Measurements from ENCODE around the gene OR8B4. TPM values are rescaled to one million over a fixed set of nuclear protein-coding genes. Genes with fewer than 3 reads are reported as not detected.
"Not testable (repeated sequence)": the region's sequence is repeated elsewhere in the genome, so short reads cannot be mapped to it uniquely, and the experiment has no call there.

Gene OR8B4
- total RNA-seq, 2 donors from 2014 or later, result not detected

DNA sequence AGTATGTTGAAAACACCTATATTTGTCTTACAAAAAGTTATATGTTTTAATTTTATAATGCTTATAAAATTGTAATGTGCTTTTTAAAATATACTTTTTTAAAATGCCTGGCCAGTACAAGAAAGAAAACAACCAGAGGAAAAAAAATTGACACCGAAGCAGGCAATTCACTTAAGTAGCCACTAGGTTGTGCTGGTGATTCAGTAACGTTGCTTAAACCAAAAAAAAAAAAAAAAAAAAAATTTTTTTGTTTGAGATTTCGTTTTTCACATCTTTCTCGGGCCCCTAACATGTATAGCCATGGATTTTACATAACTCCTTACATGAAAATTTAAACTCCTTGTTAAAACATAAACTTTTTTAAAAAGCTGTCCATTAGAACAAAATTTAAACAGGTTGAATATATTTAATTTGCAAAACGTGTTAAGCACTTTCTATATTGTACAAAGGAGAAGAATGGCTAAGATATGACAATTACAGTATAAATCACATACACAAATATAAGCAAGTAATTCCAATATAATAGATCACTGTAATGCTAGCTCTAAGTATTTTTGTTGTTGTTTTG is 9.2 kb downstream of the OR8B4 start:
- Histone ChIP-seq H3K4me1 (ENCODE audit: control insufficient read depth in 1 of 2, low read depth in 2 of 2) (no peaks in the 10 kb centered on the region), H3K27me3 (replicated peaks; ENCODE audit: insufficient read depth) (no peaks in the 10 kb centered on the region), H3K36me3 (no peaks in the 10 kb centered on the region), H3K27ac (no peak overlapping the region), H3K4me3 (no peak overlapping the region), H3K9me3 (no peaks in the 10 kb centered on the region)
- DNase-seq (ENCODE audit: low spot score) (no peak), ATAC-seq (ENCODE audit: insufficient number of reproducible peaks, low FRiP score, low read depth) (no peak)
- TF ChIP-seq, protein P1, sequence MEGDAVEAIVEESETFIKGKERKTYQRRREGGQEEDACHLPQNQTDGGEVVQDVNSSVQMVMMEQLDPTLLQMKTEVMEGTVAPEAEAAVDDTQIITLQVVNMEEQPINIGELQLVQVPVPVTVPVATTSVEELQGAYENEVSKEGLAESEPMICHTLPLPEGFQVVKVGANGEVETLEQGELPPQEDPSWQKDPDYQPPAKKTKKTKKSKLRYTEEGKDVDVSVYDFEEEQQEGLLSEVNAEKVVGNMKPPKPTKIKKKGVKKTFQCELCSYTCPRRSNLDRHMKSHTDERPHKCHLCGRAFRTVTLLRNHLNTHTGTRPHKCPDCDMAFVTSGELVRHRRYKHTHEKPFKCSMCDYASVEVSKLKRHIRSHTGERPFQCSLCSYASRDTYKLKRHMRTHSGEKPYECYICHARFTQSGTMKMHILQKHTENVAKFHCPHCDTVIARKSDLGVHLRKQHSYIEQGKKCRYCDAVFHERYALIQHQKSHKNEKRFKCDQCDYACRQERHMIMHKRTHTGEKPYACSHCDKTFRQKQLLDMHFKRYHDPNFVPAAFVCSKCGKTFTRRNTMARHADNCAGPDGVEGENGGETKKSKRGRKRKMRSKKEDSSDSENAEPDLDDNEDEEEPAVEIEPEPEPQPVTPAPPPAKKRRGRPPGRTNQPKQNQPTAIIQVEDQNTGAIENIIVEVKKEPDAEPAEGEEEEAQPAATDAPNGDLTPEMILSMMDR (IDR thresholded peaks at IDR 0.05), result peak; percentile 52

DNA sequence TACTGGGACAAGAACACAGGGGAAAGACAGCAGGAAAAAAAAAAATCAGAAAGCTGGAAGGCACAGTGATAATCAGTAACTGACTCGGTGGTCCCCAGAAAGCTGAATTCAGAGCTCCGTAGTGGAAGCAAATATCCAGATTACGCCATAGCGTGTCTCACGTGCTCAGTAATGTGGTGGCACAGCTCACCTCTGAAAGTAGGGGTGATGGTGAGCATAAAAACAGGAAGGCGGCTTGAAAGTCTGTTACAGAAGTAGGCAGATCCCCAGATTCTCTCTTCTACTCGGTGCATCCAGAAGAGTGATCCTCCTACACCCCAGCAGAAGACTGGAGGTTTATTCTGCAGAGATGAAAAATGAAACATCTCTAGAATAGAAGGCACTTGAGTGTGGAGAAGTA is 14.8 kb downstream of the OR8B4 start:
- H3K4me3 ChIP-seq, result no peak overlapping the region
- no peak for DNase-seq (ENCODE audit: low spot score)
- no peaks in the 10 kb centered on the region for H3K36me3 ChIP-seq
- no peak overlapping the region for H3K27ac ChIP-seq
- ATAC-seq (ENCODE audit: insufficient number of reproducible peaks, low FRiP score, low read depth), result no peak
- H3K4me1 ChIP-seq (ENCODE audit: control insufficient read depth in 1 of 2, low read depth in 2 of 2), result no peaks in the 10 kb centered on the region
- no peaks in the 10 kb centered on the region for H3K27me3 ChIP-seq (replicated peaks; ENCODE audit: insufficient read depth)
- TF ChIP-seq, protein P1 (IDR thresholded peaks at IDR 0.05), result no peak
- no peaks in the 10 kb centered on the region for H3K9me3 ChIP-seq

DNA sequence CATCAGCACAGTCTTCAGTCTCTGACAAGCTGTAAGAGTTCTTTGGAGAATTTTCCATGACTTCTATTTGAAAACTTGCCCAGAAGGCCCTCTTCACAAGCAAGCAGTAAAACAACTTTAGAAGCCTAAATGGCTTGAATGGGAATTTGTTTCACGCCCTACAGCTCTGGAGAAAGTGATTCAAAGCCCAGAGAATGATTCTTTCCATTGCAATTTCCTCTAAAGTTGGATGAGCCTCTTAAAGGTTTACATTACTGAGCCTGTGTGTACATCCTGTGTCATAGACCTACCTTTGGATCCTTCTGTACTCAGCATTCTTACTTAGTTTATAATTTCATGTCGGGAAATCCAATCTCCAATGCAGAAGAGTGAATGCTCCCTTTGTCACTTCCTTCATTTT is 19.1 kb downstream of the OR8B4 start:
- no peaks in the 10 kb centered on the region for H3K36me3 ChIP-seq
- no peak for DNase-seq (ENCODE audit: low spot score)
- TF ChIP-seq, protein P1 (IDR thresholded peaks at IDR 0.05), result no peak
- H3K4me3 ChIP-seq, result no peak overlapping the region
- ATAC-seq (ENCODE audit: insufficient number of reproducible peaks, low FRiP score, low read depth), result no peak
- no peaks in the 10 kb centered on the region for H3K9me3 ChIP-seq
- H3K4me1 ChIP-seq (ENCODE audit: control insufficient read depth in 1 of 2, low read depth in 2 of 2), result no peaks in the 10 kb centered on the region
- H3K27me3 ChIP-seq (replicated peaks; ENCODE audit: insufficient read depth), result no peaks in the 10 kb centered on the region
- no peak overlapping the region for H3K27ac ChIP-seq

DNA sequence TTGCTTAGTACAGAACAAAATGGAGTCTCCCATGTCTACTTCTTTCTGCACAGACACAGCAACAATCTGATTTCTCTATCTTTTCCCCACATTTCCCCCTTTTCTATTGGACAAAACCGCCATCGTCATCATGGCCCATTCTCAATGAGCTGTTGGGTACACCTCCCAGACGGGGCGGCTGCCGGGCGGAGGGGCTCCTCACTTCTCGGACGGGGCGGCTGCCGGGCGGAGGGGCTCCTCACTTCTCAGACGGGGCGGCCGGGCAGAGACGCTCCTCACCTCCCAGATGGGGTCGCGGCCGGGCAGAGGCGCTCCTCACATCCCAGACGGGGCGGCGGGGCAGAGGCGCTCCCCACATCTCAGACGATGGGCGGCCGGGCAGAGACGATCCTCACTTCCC is 21.5 kb downstream of the OR8B4 start:
- H3K27me3 ChIP-seq (replicated peaks; ENCODE audit: insufficient read depth); H3K36me3 ChIP-seq; H3K27ac ChIP-seq; ATAC-seq (ENCODE audit: insufficient number of reproducible peaks, low FRiP score, low read depth); H3K9me3 ChIP-seq; H3K4me1 ChIP-seq (ENCODE audit: control insufficient read depth in 1 of 2, low read depth in 2 of 2); H3K4me3 ChIP-seq; DNase-seq (ENCODE audit: low spot score): not testable (repeated sequence)

DNA sequence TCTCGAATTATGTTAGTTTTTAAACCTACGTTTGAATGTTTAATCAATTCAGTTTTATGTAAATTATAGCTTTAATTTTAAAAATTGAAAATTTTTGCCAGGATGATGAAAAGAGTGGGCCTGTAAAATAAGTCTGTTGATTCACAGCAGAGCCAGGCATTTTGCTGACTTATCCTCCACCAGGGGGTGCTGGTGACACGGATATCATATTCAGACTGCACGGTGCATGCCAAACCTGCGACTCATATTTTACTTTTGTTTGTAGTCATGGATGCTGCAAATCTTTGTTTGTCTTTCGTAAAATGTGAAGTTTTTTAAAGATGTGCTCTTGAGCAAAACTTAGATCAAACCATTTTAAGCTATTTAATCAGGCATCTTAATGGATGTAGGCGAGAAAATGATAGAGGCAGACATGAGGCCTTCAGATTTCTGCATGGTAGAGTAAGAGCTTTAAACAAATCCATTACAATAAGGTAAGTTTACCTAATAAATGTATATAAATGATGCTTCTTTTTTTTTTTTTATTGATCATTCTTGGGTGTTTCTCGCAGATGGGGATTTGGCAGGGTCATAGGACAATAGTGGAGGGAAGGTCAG is 22.2 kb downstream of the OR8B4 start:
- Histone ChIP-seq H3K9me3 (no peaks in the 10 kb centered on the region), H3K27me3 (replicated peaks; ENCODE audit: insufficient read depth) (no peaks in the 10 kb centered on the region), H3K36me3 (no peaks in the 10 kb centered on the region), H3K4me3 (no peak overlapping the region), H3K27ac (no peak overlapping the region), H3K4me1 (ENCODE audit: control insufficient read depth in 1 of 2, low read depth in 2 of 2) (no peaks in the 10 kb centered on the region)
- ATAC-seq (ENCODE audit: insufficient number of reproducible peaks, low FRiP score, low read depth) (no peak), DNase-seq (ENCODE audit: low spot score) (peak; percentile 29)
- TF ChIP-seq, protein P1 (IDR thresholded peaks at IDR 0.05), result peak; percentile 54

DNA sequence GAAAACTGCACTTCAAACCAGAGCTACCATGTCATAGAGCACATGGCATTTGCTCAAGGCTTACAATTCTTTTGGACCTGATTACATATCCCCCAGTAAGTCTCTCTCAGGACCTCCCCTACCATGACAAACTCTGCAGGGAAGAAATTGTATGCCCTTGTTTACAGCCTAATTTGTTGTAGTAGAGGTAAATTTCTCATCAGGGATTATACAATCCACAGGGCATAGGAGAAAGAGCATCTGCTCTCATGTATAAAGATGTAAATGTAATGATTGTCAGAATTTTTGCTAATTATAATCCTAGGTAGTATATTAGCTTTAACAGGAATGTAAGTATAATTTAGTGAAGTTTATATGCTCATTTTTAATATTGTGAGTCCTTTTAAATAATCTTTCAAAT is 25.7 kb downstream of the OR8B4 start, which contains the start of gene OR8B3:
OR8B3 (minus strand) TSS at position 101 of the 400 bp plus-strand sequence. CDS start 1,673 bp downstream, outside the sequence.
- H3K27me3 ChIP-seq (replicated peaks; ENCODE audit: insufficient read depth), result no peaks in the 10 kb centered on the region
- no peak within 1 kb of the TSS for H3K27ac ChIP-seq
- DNase-seq (ENCODE audit: low spot score) (no peak), ATAC-seq (ENCODE audit: insufficient number of reproducible peaks, low FRiP score, low read depth) (no peak)
- no peaks in the 10 kb centered on the region for H3K9me3 ChIP-seq
- H3K4me3 ChIP-seq, result no peak within 1 kb of the TSS
- H3K36me3 ChIP-seq, result no peaks in the 10 kb centered on the region
- TF ChIP-seq, protein P1 (IDR thresholded peaks at IDR 0.05), result no peak
- H3K4me1 ChIP-seq (ENCODE audit: control insufficient read depth in 1 of 2, low read depth in 2 of 2), result no peaks in the 10 kb centered on the region

DNA sequence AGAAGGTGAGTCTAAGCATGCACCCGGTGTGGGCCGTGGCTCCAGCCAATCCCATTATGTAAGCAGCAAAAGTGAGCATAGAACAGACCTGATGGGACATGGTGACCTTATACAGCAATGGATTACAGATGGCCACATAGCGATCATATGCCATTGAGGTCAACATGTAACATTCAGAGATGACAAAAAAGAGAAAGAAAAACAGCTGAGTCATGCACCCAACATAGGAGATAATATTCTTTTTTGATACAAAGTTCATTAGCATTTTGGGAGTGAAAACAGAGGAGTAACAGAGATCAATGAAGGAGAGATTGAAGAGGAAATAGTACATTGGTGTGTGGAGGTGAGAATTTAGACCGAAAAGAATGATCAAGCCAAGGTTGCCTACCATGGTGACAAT is 27.8 kb downstream of the OR8B4 start:
- not testable (repeated sequence) for H3K36me3 ChIP-seq; H3K4me1 ChIP-seq (ENCODE audit: control insufficient read depth in 1 of 2, low read depth in 2 of 2); H3K27me3 ChIP-seq (replicated peaks; ENCODE audit: insufficient read depth); H3K27ac ChIP-seq; ATAC-seq (ENCODE audit: insufficient number of reproducible peaks, low FRiP score, low read depth); H3K4me3 ChIP-seq; DNase-seq (ENCODE audit: low spot score); H3K9me3 ChIP-seq
